GM19025 (cell line): ENCODE data around the gene EXO5.
"Not testable (repeated sequence)": the region's sequence is repeated elsewhere in the genome, so short reads cannot be mapped to it uniquely, and the experiment has no call there.

Experiments used
- ATAC-seq: cut with Tn5 transposase; IDR thresholded peaks from one replicate; pipeline ENCODE4 v1.9.1; 2021; ENCODE audit warnings: mild to moderate bottlenecking, low read depth, moderate library complexity; ENCODE audit not compliant: unreplicated experiment

The EXO5 gene

DNA sequence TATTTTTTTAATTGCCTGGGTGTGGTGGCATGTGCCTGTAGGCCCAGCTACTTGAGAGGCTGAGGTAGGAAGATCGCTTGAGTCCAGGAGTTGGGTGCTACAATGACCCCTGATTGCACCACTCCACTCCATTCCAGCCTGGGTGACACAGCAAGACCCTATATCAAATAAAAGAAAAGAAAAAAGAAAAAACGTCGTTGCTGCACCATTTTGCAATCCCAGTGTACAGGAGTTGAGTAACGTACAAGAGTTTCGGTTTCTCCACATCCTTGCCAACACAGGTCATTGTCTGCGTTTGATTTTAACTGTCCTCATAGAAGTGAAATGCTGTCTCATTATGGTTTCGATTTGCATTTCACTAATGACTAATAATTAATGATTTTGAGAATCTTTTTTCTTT is 30.8 kb downstream of the EXO5 start:
- no peak for ATAC-seq

DNA sequence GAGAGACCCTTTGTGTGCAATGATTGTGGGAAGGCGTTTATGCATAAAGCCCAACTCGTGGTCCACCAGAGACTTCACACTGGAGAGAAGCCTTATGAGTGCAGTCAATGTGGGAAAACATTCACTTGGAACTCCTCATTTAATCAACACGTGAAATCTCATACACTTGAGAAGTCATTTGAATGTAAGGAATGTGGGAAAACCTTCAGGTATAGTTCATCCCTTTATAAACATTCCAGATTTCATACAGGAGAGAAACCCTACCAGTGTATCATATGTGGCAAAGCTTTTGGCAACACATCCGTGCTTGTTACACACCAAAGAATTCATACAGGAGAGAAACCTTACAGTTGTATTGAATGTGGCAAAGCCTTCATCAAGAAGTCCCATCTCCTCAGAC is 38.4 kb downstream of the EXO5 start:
- no peak for ATAC-seq

DNA sequence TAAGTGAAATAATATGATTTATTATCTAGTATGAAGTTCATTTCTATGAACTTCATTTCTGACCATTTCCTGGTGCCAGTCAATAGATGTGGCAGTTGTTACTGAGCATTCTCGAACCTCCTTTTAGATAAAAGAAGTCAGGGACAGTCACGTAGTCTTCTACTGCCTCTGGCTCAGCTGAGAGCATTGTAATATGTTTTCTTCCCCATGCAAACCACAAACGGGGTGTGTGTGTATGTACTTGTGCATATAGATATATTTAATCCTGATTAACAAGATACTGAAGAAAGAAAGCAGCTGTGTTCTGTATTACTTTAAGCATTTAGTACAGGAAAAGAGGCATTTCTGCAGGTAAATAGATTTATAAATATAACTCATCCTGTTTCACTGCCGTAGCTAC is 44.5 kb downstream of the EXO5 start:
- no peak for ATAC-seq

DNA sequence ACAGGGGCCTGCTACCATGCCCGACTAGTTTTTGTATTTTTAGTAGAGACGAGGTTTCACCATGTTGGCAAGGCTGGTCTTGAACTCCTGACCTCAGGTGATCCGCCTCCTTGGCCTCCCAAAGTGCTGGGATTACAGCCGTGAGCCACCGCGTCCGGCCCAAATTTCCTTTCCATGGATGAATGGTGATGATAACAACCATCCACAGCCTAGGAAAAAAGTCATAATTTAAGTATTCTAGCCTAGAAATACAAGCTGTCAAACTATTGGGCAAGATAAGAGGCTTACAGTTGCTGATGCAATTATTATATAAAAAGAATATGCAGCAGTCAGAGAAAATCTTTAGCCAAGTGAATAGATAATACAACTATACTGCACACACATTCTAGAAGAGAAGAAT is 46.2 kb downstream of the EXO5 start:
- not testable (repeated sequence) for ATAC-seq

DNA sequence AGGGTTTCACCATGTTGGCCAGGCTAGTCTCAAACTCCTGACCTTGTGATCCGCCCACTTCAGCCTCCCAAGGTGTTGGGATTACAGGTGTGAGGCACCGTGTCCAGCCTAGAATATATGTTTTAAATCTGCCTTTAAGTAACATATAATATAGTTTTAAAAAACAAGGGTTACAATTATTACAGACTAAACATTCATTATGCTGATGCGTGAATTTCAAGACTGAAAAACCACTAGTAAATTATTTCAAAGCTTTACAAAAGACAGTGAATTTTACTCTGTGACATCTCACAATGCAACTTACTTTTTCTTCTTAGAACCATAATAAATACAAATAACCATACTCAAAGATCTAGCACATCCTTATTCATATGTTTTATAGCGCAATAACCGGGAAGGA is 47.6 kb downstream of the EXO5 start:
- ATAC-seq = no peak

DNA sequence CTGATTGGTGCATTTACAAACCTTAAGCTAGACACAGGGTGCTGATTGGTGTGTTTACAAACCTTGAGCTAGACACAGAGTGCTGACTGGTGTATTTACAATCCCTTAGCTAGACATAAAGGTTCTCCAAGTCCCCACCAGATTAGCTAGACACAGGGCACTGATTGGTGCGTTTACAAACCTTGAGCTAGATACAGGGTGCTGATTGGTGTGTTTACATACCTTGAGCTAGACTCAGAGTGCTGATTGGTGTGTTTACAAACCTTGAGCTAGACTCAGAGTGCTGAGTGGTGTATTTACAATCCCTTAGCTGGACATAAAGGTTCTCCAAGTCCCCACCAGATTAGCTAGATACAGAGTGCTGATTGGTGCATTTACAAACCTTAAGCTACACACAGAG is 49.7 kb downstream of the EXO5 start:
- ATAC-seq = not testable (repeated sequence)

DNA sequence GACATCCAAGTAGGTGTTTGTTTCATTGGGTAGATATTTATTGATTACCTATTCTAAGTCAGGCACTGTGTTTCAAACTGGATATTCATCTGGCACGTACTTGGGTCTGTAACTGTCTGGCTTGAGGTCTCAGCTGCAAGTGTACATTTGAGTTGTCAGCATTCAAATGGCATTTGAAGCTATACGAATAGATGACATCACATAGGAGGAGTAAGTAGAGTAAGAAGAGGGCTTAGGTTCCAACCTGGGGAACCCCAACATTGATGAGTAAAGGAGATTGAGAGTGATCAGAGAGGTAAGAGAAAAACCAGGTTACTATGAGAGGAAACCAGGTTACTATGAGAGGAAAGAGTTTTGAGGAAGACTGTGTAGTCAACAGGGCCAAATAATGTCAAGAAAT is 53.6 kb downstream of the EXO5 start:
- ATAC-seq = no peak

DNA sequence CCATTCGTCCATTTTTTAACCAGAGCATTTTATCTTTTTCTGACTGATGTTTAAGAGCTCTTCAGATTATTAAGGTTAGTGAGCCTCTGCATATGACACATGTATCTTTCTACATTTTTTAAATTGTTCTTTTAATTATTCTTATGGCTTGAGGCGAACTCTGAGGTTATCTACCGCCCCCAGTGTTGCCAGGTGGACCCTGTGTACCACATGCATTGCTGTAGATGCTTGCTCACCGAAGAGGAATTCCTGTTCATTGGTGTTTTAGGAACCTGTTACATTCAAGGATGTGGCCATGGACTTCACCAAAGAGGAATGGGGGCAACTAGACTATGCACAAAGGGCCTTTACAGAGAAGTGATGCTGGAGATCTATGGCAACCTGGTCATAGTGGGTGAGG is 54.7 kb downstream of the EXO5 start:
- ATAC-seq = no peak

DNA sequence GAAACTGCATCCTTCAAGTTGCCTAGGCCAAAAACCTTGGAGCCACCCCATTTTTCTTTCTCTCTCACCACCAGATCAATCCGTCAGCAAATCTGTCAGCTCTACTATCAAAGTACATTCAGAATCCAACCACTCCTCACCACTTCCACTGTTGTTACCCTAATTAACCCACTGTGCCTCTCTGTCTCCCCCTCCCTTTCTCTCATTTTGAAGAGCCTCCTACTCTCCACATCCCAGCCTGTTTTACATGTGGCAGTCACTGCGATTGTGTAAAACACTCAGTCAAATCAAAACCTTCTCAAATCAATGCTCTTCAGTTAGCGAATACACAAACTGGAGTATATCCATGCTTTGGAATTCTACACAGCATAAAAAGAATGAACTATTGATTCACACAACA is 55.9 kb downstream of the EXO5 start:
- no peak for ATAC-seq

DNA sequence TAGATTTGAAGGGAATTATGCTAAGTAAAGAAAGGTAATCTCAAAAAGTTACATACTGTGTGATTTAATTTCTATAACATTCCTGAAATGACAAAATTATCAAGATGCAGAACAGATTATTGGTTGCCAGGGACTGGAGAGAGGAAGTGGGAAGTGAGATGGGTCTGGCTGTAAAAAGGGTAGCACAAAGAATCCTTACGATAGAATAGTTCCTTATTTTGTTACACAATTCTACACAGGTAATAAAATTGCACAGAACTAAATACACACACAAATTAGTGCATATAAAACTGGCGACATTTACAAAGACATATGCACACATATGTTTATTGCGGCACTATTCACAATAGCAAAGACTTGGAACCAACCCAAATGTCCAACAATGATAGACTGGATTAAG is 56.3 kb downstream of the EXO5 start:
- no peak for ATAC-seq
